HG02678 (cell line): Measurements from ENCODE around the gene ZNF580.
A peak's percentile ranks its signal among the peaks of the same experiment; 100 is the strongest.

Experiments
- ATAC-seq: cut with Tn5 transposase; IDR thresholded peaks from one replicate; pipeline ENCODE4 v1.9.1; 2021; ENCODE audit warnings: mild to moderate bottlenecking, moderate library complexity; ENCODE audit not compliant: unreplicated experiment

ZNF580 gene

GRCh38 chr19:55605637-55606470 is 34.9 kb upstream of the ZNF580 start, which contains the start of gene ZNF865:
Gene ZNF865 (plus strand): TSS chr19:55605647. CDS start chr19:55613619, 7,972 bp downstream.
- peak; percentile 28 for ATAC-seq

DNA sequence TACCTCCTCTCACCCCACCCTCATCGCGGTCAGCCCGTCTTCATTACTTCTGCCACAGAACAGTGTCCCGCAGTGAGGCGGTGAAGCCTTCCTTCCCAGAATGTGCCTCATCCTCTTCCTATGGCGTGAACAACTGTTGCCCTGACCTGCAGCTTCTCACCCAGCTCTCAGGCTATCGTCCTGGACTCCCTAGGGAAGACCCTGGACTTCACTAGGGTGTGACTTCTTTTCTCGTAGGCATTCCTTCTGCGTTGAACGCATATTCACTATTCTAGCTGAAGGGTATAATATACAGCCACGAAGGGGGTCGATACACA is 34.4 kb upstream of the ZNF580 start:
- ATAC-seq: no peak

GRCh38 chr19:55606817-55607216 is 34.0 kb upstream of the ZNF580 start:
- no peak for ATAC-seq

GRCh38 chr19:55609326-55609725 is 31.5 kb upstream of the ZNF580 start:
- ATAC-seq: no peak

DNA sequence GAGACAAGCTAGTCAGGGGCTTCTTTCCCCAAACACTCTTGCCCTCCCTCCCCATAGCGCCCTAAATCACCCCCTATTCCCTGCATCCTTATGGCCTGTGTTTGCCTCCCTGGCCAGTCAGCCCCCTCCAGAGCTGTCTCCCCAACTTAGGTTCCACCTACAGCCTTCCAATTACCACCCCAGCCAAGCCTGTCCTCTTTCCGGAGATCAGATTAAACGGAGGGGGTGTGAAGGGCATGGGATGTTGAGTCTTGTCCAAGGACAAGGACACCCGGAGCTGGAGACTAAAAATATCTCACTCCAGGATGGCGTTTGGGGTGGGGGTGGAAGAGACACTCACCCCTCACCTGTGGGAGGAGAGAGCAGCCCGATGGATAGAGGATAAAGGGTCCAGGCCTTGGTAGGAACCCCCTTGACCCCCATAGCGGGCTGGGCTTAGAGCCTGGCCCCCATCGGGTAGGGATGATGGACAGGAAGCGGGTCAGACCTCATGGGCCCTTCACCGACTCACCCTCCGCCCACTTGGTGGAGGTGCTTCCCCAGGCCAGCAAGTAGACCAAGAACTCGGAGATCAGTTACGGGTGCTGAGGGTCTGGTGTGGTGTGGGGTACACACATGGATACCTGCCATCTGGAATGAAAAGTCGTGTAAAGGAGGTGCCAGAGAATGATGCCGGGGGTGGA is 29.4 kb upstream of the ZNF580 start:
- ATAC-seq: no peak

DNA sequence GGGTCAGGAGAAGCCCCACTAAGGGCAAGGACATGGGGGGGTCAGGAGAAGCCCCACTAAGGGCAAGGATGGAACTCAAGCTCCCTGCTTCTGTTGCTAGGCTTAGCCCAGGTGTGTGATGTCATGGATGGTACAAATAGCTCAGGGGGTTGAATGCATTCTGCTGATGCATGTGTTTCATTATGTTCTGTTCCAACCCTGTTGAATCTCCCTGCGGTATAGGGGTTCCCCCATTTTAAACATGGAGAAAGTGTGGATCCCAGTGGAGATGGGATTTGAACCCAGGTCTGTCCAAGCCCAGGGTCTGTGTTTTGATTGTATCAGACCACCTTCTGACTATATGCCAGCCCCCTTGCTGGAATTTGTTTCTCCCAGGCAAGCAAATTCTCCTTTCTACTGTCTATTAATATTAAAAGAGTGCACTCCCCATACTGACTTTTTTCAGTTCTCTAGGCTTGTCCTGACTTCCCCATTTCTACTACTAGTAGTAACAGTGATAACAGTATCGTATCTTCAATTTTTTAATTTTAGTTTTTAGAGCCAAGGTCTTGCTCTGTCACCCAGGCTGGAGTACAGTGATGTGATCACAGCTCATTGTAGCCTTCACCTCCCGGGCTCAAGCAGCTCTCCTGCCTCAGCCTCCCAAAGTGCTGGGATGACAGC is 28.7 kb upstream of the ZNF580 start:
- ATAC-seq: no peak

DNA sequence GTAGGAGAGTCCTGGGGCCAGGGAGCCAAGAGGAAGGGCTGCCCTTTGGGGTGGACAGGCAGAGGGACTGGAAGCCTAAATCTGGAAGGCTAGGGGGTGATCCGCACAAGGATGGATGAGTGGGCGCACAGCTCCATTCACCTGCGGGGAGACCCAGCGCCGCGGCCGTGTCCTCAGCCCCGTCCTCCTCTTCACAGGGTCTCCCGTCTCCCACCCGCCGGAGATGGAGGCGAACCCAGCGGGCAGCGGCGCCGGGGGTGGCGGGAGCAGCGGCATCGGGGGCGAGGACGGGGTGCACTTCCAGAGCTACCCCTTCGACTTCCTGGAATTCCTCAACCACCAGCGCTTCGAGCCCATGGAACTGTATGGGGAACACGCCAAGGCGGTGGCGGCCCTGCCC is 27.4 kb upstream of the ZNF580 start:
- ATAC-seq: no peak

GRCh38 chr19:55613930-55614710 is 26.7 kb upstream of the ZNF580 start:
- ATAC-seq: no peak

DNA sequence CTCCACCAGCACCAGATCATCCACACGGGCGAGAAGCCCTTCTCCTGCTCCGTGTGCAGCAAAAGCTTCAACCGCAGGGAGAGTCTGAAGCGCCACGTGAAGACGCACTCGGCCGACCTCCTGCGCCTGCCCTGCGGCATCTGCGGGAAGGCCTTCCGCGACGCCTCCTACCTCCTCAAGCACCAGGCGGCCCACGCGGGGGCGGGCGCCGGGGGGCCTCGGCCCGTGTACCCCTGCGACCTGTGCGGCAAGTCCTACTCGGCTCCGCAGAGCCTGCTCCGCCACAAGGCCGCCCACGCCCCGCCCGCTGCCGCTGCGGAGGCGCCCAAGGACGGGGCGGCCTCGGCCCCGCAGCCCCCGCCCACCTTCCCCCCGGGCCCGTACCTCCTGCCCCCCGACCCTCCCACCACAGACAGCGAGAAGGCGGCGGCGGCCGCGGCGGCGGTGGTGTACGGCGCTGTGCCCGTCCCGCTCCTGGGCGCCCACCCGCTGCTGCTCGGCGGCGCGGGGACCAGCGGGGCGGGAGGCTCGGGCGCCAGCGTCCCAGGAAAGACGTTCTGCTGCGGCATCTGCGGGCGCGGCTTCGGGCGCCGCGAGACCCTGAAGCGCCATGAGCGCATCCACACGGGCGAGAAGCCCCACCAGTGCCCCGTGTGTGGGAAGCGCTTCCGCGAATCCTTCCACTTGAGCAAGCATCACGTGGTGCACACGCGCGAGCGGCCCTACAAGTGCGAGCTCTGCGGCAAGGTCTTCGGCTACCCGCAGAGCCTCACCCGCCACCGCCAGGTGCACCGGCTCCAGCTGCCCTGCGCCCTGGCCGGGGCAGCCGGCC is 25.9 kb upstream of the ZNF580 start:
- no peak for ATAC-seq

GRCh38 chr19:55615543-55616394 is 25.0 kb upstream of the ZNF580 start:
- ATAC-seq: no peak

DNA sequence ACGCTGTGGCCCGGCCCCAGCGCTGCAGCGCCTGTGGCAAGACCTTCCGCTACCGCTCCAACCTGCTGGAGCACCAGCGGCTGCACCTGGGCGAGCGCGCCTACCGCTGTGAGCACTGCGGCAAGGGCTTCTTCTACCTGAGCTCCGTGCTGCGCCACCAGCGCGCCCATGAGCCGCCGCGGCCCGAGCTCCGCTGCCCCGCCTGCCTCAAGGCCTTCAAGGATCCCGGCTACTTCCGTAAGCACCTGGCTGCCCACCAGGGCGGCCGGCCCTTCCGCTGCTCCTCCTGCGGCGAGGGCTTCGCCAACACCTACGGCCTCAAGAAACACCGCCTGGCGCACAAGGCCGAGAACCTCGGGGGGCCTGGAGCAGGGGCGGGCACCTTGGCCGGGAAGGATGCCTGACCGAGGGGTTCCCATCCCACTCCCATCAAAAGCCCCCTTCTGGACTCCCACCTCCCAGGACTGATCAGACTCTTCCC is 24.4 kb upstream of the ZNF580 start:
- no peak for ATAC-seq

DNA sequence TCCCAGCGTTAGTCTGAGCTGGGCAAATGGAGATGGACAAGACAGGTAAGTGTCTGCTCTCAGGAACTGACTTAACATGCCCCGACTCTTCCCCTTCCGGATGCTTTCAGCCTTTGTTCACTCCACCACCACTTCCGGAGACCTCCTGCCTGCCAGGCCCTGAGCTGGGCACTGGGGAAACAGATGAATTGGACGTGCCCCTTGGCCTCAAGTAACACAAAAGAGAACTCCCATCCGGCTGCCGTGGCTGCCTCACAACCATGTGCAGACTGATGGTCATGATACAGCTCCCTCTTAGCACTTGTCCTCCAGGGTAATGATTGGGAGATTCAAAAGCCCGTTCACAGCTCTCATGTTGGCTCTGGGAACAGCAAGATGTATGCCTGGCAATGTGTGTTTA is 23.4 kb upstream of the ZNF580 start:
- no peak for ATAC-seq

DNA sequence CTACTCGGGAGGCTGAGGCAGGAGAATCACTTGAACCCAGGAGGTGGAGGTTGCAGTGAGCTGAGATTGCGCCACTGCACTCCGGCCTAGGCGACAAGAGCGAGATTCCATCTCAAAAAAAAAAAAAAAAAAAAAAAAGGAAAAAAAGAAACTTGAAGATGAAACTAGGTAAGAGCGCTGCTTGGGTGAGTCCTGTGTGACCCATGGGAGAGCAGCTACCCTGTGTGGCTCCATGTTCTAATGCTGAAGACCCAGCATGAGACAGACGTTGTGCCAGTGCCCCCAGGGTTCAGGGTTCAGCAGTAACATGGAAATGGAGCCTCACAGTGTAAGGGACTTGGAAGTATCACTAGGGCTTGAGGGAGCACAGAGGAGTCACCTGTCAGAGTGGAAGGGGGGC is 22.4 kb upstream of the ZNF580 start:
- no peak for ATAC-seq

- ATAC-seq: no peak
These were observed 21.5 kb upstream of the ZNF580 start for GRCh38 chr19:55619286-55619685.

- no peak for ATAC-seq
These were observed 20.2 kb upstream of the ZNF580 start for GRCh38 chr19:55620410-55621204.

DNA sequence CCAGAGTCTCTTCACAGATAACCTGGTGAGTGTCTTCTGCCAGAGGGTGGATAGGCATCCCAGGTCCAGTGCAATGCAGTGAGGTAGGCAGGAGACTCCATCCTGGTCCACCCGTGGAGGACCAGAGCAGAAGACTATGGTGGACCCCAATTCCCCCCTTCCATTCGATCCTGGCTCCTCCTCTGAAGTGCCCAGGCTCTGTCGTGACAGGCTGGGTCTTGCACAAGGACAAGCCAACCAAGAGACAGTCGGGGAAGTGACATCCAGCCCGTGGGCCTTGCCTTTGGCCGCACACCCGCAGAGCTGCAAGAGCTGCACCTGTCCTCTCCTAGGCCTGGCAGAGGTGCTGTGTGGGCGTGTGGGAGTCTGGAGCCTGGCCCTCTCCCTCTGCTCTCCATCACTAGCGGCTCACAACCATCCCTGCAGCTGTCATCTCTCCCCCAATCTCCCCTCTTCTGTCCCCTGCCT is 19.6 kb upstream of the ZNF580 start:
- ATAC-seq: no peak

GRCh38 chr19:55621673-55622231 is 19.1 kb upstream of the ZNF580 start:
- no peak for ATAC-seq
